Measurements from ENCODE around the gene FLT3. TPM values are rescaled to one million over a fixed set of nuclear protein-coding genes. Genes with fewer than 3 reads are reported as not detected.
A peak's percentile ranks its signal among the peaks of the same experiment; 100 is the strongest.

FLT3 gene
- total and polyA plus RNA-seq, 9 of the 15 experiments (the other 6 are each of a cell fraction or from before 2014, with no cell fraction given) = not detected

DNA sequence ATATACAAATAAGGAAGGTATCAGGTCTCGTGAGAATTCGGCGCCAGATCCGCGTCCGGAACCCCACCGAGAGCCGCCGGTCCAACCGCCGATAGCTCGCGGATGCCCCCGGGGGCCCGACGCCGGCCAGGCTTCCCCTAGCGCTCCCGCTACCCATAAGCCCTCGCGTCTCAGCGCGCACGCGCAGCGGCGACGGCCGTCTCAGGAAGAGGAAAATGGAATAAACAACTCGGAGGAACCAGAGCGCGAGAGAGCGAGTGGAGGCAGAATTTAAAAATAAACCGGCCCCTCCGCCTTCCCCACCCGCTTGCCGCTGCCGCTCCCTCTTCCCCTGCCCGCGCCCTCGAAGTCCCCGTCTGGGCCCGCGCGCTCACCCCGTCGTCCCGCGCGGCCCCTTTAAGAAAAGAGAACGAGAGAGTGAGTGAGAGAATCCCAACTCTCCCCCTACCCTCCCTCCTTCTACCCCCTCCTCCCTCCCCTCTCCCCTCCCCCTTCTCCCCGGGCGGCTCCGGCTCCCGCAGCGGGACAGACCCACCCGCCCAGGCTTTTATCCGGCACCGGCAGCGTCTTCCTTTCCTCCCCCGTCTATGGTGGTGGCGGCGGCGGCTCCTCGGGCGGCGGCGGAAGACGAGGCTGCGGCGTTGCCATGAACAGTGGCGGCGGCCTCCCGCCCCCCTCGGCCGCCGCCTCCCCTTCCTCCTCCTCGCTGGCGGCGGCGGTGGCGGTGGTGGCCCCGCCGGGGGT, 37.8 kb upstream of the FLT3 start, which contains the start of gene PAN3 (continued):
- TF ChIP-seq PURB (CRISPR knock-in tag; IDR thresholded peaks at IDR 0.05; ENCODE audit: low read depth) (no peak), NFE2 (IDR thresholded peaks at IDR 0.05; ENCODE audit: low read depth) (no peak), RBM39 (optimal IDR thresholded peaks at IDR 0.05; ENCODE audit: low read depth, low read length) (no peak), CCAR2 (IDR thresholded peaks at IDR 0.05; ENCODE audit: low read depth, low read length) (no peak), NR2C2 (CRISPR knock-in tag; IDR thresholded peaks at IDR 0.05) (no peak), NR2C2 (tag; IDR thresholded peaks at IDR 0.05) (0 out of 2 replicates have a peak, but pooled peaks have one; percentile 19), SAP30 (IDR thresholded peaks at IDR 0.05; ENCODE audit: borderline replicate concordance, insufficient read depth, low read depth, low read length, poor library complexity, severe bottlenecking) (no peak), RBBP5 (IDR thresholded peaks at IDR 0.05; ENCODE audit: borderline replicate concordance, insufficient read depth, low read length, poor library complexity, severe bottlenecking) (peak; percentile 49), YBX1 (IDR thresholded peaks at IDR 0.05) (no peak), ZKSCAN3 (CRISPR knock-in tag; IDR thresholded peaks at IDR 0.05) (no peak), CBX8 (IDR thresholded peaks at IDR 0.05; ENCODE audit: borderline replicate concordance, extremely low read depth, low read depth, low read length, poor library complexity, severe bottlenecking) (no peak)
- TF ChIP-seq, protein P1, sequence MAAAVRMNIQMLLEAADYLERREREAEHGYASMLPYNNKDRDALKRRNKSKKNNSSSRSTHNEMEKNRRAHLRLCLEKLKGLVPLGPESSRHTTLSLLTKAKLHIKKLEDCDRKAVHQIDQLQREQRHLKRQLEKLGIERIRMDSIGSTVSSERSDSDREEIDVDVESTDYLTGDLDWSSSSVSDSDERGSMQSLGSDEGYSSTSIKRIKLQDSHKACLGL (CRISPR knock-in tag; IDR thresholded peaks at IDR 0.05; ENCODE audit: borderline replicate concordance, poor library complexity, severe bottlenecking) = no peak
- TF ChIP-seq, protein P2, sequence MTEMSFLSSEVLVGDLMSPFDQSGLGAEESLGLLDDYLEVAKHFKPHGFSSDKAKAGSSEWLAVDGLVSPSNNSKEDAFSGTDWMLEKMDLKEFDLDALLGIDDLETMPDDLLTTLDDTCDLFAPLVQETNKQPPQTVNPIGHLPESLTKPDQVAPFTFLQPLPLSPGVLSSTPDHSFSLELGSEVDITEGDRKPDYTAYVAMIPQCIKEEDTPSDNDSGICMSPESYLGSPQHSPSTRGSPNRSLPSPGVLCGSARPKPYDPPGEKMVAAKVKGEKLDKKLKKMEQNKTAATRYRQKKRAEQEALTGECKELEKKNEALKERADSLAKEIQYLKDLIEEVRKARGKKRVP (CRISPR knock-in tag; IDR thresholded peaks at IDR 0.05) = 0 out of 2 replicates have a peak, but pooled peaks have one; percentile 15
- TF ChIP-seq, protein P3, sequence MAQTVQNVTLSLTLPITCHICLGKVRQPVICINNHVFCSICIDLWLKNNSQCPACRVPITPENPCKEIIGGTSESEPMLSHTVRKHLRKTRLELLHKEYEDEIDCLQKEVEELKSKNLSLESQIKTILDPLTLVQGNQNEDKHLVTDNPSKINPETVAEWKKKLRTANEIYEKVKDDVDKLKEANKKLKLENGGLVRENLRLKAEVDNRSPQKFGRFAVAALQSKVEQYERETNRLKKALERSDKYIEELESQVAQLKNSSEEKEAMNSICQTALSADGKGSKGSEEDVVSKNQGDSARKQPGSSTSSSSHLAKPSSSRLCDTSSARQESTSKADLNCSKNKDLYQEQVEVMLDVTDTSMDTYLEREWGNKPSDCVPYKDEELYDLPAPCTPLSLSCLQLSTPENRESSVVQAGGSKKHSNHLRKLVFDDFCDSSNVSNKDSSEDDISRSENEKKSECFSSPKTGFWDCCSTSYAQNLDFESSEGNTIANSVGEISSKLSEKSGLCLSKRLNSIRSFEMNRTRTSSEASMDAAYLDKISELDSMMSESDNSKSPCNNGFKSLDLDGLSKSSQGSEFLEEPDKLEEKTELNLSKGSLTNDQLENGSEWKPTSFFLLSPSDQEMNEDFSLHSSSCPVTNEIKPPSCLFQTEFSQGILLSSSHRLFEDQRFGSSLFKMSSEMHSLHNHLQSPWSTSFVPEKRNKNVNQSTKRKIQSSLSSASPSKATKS (CRISPR knock-in tag; IDR thresholded peaks at IDR 0.05) = no peak
- TF ChIP-seq, protein P4, sequence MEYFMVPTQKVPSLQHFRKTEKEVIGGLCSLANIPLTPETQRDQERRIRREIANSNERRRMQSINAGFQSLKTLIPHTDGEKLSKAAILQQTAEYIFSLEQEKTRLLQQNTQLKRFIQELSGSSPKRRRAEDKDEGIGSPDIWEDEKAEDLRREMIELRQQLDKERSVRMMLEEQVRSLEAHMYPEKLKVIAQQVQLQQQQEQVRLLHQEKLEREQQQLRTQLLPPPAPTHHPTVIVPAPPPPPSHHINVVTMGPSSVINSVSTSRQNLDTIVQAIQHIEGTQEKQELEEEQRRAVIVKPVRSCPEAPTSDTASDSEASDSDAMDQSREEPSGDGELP (CRISPR knock-in tag; IDR thresholded peaks at IDR 0.05; ENCODE audit: borderline replicate concordance) = peak; percentile 46; the same call in 1 of the 2 replicates
- TF ChIP-seq, protein P5, sequence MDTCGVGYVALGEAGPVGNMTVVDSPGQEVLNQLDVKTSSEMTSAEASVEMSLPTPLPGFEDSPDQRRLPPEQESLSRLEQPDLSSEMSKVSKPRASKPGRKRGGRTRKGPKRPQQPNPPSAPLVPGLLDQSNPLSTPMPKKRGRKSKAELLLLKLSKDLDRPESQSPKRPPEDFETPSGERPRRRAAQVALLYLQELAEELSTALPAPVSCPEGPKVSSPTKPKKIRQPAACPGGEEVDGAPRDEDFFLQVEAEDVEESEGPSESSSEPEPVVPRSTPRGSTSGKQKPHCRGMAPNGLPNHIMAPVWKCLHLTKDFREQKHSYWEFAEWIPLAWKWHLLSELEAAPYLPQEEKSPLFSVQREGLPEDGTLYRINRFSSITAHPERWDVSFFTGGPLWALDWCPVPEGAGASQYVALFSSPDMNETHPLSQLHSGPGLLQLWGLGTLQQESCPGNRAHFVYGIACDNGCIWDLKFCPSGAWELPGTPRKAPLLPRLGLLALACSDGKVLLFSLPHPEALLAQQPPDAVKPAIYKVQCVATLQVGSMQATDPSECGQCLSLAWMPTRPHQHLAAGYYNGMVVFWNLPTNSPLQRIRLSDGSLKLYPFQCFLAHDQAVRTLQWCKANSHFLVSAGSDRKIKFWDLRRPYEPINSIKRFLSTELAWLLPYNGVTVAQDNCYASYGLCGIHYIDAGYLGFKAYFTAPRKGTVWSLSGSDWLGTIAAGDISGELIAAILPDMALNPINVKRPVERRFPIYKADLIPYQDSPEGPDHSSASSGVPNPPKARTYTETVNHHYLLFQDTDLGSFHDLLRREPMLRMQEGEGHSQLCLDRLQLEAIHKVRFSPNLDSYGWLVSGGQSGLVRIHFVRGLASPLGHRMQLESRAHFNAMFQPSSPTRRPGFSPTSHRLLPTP (IDR thresholded peaks at IDR 0.05; ENCODE audit: borderline replicate concordance, extremely low read depth, insufficient read length) = no peak

Measured in K562 (cell line).